Heart left ventricle (tissue), 16 donors: ENCODE data around the gene TAMALIN. TPM values are rescaled to one million over a fixed set of nuclear protein-coding genes. Genes with fewer than 3 reads are reported as not detected.
"Not testable (repeated sequence)": the region's sequence is repeated elsewhere in the genome, so short reads cannot be mapped to it uniquely, and the experiment has no call there.

Experiments used
- ATAC-seq, 4 donors: fragments of 200-7000 bp; cut with Tn5 transposase; one replicate each; pipeline ENCODE4 v1.9.1; 2020 to 2022; ENCODE audit warnings: moderate library complexity in 4 of 4, mild to moderate bottlenecking in 3 of 4, moderate number of reproducible peaks in 1 of 4
- DNase-seq, 5 donors: peaks; one replicate each; pipeline ENCODE4 v3.0.0-alpha.2; 2020
- H3K27ac ChIP-seq, 12 donors: fragments of 200-600 bp; sonication (generic) in 4 of 12; one replicate each; pipeline versions ENCODE4 v1.5.0 to v1.8.0; 2016 to 2022; ENCODE audit warnings: mild to moderate bottlenecking in 2 of 12
- H3K27me3 ChIP-seq, 9 donors: fragments of 200-600 bp; sonication (generic) in 2 of 9; one replicate each; pipeline versions ENCODE4 v1.5.1 to v1.8.0; 2016 to 2022; ENCODE audit warnings: mild to moderate bottlenecking in 3 of 9
- H3K36me3 ChIP-seq, 9 donors: fragments of 200-600 bp; sonication (generic) in 2 of 9; one replicate each; pipeline versions ENCODE4 v1.5.0 to v1.8.0; 2018 to 2022; ENCODE audit warnings: mild to moderate bottlenecking in 2 of 9
- H3K4me1 ChIP-seq, 12 donors: fragments of 200-600 bp; sonication (generic) in 4 of 12; one replicate each; pipeline versions ENCODE4 v1.5.0 to v1.8.0; 2016 to 2022; ENCODE audit warnings: mild to moderate bottlenecking in 3 of 12
- H3K4me3 ChIP-seq, 12 donors: fragments of 200-600 bp; sonication (generic) in 4 of 12; one replicate each; pipeline versions ENCODE4 v1.5.0 to v1.8.0; 2017 to 2022; ENCODE audit warnings: mild to moderate bottlenecking in 9 of 12, moderate library complexity in 4 of 12
- H3K9me3 ChIP-seq, 12 donors: fragments of 200-600 bp; sonication (generic) in 4 of 12; one replicate each; pipeline versions ENCODE4 v1.5.0 to v1.8.0; 2016 to 2022; ENCODE audit warnings: mild to moderate bottlenecking in 1 of 12
- POLR2A ChIP-seq, 2 donors: fragments of 450-650 bp; IDR thresholded peaks; one replicate each; pipeline ENCODE4 v1.6.1; 2017; ENCODE audit warnings: antibody characterized with exemption in 2 of 2, mild to moderate bottlenecking in 2 of 2, moderate library complexity in 2 of 2
- WGBS, 4 donors: extraction: QIAGEN DNeasy Blood & Tissue Kit in 2 of 4; methylation state at CpG; one replicate each; pipeline versions ENCODE4 v1.1.5 to v1.1.7; 2013 to 2018; 5-methylcytosine and 5-hydroxymethylcytosine counted together
- intact Hi-C, 10 donors: fragments of 100-400 bp; cut with DNase I; formaldehyde crosslinking; loops; one replicate each; pipeline versions ENCODE4 v1.11.1 to v1.14.2; 2022
- polyA plus RNA-seq, 2 donors: library from polyadenylated mRNA; stranded (reverse); fragments of 200-250 nt; gene quantifications; one replicate each; pipeline ENCODE4 v1.2.3, GENCODE V29; 2013
- total RNA-seq, 9 donors: library from RNA; depleted of rRNA in 2 of 9; stranded (reverse); fragments of >200 nt in 2 of 9; fragmentation: NEBNext Ultra II Directional in 3 of 9; extraction: Animal tissue kit (Norgen Biotek cat#: 25700) in 3 of 9; gene quantifications; one replicate each; pipeline versions ENCODE4 v1.1.0 to v1.2.4, GENCODE V29; 2016 to 2023
- TF ChIP-seq, protein P1 (sequence below), 12 donors: fragments of 200-600 bp; sonication (generic) in 4 of 12; IDR thresholded peaks; one replicate each; pipeline versions ENCODE4 v1.5.0 to v1.8.0; 2018 to 2022; ENCODE audit warnings: antibody characterized with exemption in 12 of 12, mild to moderate bottlenecking in 5 of 12
- donor health status: ischemic (EF 13 %, LVEDD 7.1; RV severe dilation, severe dysfunction).
- donor health status: healthy with polysubstance abuse.
- donor health status: DM: no; HTN: yes; CAD: no.
- donor health status: DM: no; HTN: no; CAD: no.
- donor health status: ischemic (EF 25% LVEDD 6.9; RV normal size, moderate dysfunction).
- donor health status: ischemic (EF 25% LVEDD 5.7; RV mildly dilated, moderate dysfunction).
- donor health status: healthy.
- donor health status: DM: yes; HTN: yes; CAD: no.
- donor health status: ischemic (EF 35%, LVEDD 5.7; RV mildly dilated, moderate dysfunction).
- donor health status: nonischemic (EF 11% LVEDD 7.7; RV severe dilation, severe dysfunction).
- donor health status: DM: yes; HTN: yes; CAD: no.
- donor health status: PGD.
- donor health status: ischemic (EF 29% LVEDD 5.4; RV normal size, mild dysfunction).
- donor health status: nonischemic (EF 23%, LVEDD 6.1; RV moderate dilation, normal function).

The TAMALIN gene
- total and polyA plus RNA-seq, 11 donors, result 12.9 to 38.0 (median 17.8) TPM

DNA sequence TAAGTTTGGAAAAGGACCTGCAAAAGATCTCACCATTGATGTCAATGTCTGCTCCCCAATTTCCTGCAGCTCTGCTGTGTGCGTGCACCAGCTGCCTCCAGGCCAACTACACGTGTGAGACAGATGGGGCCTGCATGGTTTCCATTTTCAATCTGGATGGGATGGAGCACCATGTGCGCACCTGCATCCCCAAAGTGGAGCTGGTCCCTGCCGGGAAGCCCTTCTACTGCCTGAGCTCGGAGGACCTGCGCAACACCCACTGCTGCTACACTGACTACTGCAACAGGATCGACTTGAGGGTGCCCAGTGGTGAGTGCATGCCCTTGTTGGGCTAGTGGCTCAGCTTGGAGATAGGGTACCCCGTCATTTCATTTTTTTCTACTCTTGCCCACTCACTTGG is 31.6 kb upstream of the TAMALIN start:
- intact Hi-C loops, result loop anchor here in 2 of 10 donors (5.0 to 10.0 kb wide), 2 partner anchors 48 to 50 kb away; no protein-coding TSS in a partner anchor

GRCh38 chr12:51976376-51977160 is 30.2 kb upstream of the TAMALIN start:
- no peaks in the 10 kb centered on the region for H3K27me3 ChIP-seq
- no peak for TF ChIP-seq POLR2A (IDR thresholded peaks at IDR 0.05)
- TF ChIP-seq, protein P1, sequence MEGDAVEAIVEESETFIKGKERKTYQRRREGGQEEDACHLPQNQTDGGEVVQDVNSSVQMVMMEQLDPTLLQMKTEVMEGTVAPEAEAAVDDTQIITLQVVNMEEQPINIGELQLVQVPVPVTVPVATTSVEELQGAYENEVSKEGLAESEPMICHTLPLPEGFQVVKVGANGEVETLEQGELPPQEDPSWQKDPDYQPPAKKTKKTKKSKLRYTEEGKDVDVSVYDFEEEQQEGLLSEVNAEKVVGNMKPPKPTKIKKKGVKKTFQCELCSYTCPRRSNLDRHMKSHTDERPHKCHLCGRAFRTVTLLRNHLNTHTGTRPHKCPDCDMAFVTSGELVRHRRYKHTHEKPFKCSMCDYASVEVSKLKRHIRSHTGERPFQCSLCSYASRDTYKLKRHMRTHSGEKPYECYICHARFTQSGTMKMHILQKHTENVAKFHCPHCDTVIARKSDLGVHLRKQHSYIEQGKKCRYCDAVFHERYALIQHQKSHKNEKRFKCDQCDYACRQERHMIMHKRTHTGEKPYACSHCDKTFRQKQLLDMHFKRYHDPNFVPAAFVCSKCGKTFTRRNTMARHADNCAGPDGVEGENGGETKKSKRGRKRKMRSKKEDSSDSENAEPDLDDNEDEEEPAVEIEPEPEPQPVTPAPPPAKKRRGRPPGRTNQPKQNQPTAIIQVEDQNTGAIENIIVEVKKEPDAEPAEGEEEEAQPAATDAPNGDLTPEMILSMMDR (IDR thresholded peaks at IDR 0.05), result no peak
- H3K4me1 ChIP-seq, result peaks cover 7 to 74% (median 33%) of the 10 kb centered on the region in 12 donors
- H3K36me3 ChIP-seq, result peaks cover 0 to 58% (median 37%) of the 10 kb centered on the region in 9 donors
- H3K9me3 ChIP-seq, result no peaks in the 10 kb centered on the region
- H3K4me3 ChIP-seq, result no peak overlapping the region
- DNase-seq (no peak), ATAC-seq (no peak)
- WGBS, 4 donors, result 84 to 90% (median 86%) methylated on average over 10 of the region's 10 CpGs
- H3K27ac ChIP-seq, result peak overlapping the region in 1 of 12 donors; percentile 43
- intact Hi-C loops, result loop anchor here in 2 of 10 donors (5.0 to 10.0 kb wide), 2 partner anchors 49 to 52 kb away; no protein-coding TSS in a partner anchor

More for the DNA sequence above, 31.6 kb upstream of the TAMALIN start:
- peaks cover 7 to 83% (median 33%) of the 10 kb centered on the region in 12 donors for H3K4me1 ChIP-seq
- 88 to 92% (median 89%) methylated on average over 8 of the region's 8 CpGs for WGBS, 4 donors
- no peak overlapping the region for H3K4me3 ChIP-seq
- no peak for TF ChIP-seq POLR2A (IDR thresholded peaks at IDR 0.05)
- TF ChIP-seq, protein P1 (IDR thresholded peaks at IDR 0.05), result no peak
- H3K27me3 ChIP-seq, result no peaks in the 10 kb centered on the region
- DNase-seq, result no peak
- no peak for ATAC-seq
- peaks cover 0 to 48% (median 32%) of the 10 kb centered on the region in 9 donors for H3K36me3 ChIP-seq
- no peak overlapping the region for H3K27ac ChIP-seq
- no peaks in the 10 kb centered on the region for H3K9me3 ChIP-seq

DNA sequence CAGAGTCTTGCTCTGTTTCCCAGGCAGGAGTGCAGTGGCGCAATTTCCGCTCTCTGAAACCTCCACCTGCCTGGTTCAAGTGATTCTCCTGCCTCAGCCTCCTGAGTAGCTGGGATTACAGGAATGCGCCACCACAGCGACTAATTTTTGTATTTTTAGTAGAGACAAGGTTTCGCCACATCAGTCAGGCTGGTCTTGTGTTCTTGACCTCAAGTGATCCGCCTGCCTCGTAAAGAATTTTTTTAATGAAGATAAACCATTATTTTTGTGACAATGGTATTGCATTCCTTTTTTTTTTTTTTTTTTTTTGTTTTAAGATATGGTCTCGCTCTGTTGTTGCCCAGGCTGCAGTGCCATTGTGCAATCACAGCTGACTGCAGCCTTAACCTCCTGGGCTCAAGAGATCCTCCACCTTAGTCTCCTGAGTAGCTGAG is 29.4 kb upstream of the TAMALIN start:
- 94 to 96% (median 96%) methylated on average over 8 of the region's 8 CpGs for WGBS, 4 donors
- H3K27me3 ChIP-seq, result no peaks in the 10 kb centered on the region
- DNase-seq (no peak), ATAC-seq (no peak)
- H3K4me3 ChIP-seq, result no peak overlapping the region
- intact Hi-C loops, result loop anchor here in 2 of 10 donors (5.0 to 10.0 kb wide), 2 partner anchors 50 to 53 kb away; no protein-coding TSS in a partner anchor
- H3K27ac ChIP-seq, result peak overlapping the region in 1 of 12 donors; percentile 43
- H3K4me1 ChIP-seq, result peaks cover 6 to 67% (median 26%) of the 10 kb centered on the region in 12 donors
- peaks cover 0 to 66% (median 45%) of the 10 kb centered on the region in 9 donors for H3K36me3 ChIP-seq
- no peaks in the 10 kb centered on the region for H3K9me3 ChIP-seq
- TF ChIP-seq, protein P1 (IDR thresholded peaks at IDR 0.05), result no peak
- TF ChIP-seq POLR2A (IDR thresholded peaks at IDR 0.05), result no peak

DNA sequence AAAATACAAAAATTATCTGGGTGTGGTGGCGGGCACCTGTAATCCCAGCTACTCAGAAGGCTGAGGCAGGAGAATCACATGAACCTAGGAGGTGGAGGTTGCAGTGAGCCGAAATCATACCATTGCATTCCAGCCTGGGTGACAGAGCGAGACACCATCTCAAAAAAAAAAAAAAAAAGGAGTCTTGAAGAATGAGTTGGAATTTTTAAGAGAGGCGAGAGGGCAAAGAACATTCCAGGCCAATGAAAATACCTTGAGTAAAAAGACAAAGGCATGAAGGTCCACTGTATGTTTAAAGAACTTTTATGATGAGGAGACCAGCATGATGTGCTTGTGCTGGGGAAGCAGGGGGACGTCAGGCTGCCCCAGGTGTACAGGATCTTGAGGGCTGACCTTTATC is 27.4 kb upstream of the TAMALIN start:
- H3K27ac ChIP-seq, ATAC-seq, H3K9me3 ChIP-seq, DNase-seq, H3K4me3 ChIP-seq, H3K27me3 ChIP-seq: not testable (repeated sequence)
- Histone ChIP-seq H3K36me3 (peaks cover 0 to 85% (median 65%) of the 10 kb centered on the region in 9 donors), H3K4me1 (peaks cover 0 to 47% (median 7%) of the 10 kb centered on the region in 12 donors)
- 95 to 98% (median 96%) methylated on average over 5 of the region's 5 CpGs for WGBS, 4 donors
- intact Hi-C loops, result loop anchor here in 2 of 10 donors (2.0 to 10.0 kb wide), 3 partner anchors 52 to 85 kb away; no protein-coding TSS in a partner anchor
